Activated CD8-positive, alpha-beta memory T cell treated with anti-CD3 and anti-CD28 coated beads, Interleukin-2, amount 50 U/mL, for 1 hour (primary cell): ENCODE data around the gene NUDT17.
"Not testable (repeated sequence)": the region's sequence is repeated elsewhere in the genome, so short reads cannot be mapped to it uniquely, and the experiment has no call there.

ENCODE experiments used
- DNase-seq: peaks from one replicate; pipeline ENCODE4 v3.0.0-alpha.2; 2020; ENCODE audit errors: extremely low read depth

The NUDT17 gene

DNA sequence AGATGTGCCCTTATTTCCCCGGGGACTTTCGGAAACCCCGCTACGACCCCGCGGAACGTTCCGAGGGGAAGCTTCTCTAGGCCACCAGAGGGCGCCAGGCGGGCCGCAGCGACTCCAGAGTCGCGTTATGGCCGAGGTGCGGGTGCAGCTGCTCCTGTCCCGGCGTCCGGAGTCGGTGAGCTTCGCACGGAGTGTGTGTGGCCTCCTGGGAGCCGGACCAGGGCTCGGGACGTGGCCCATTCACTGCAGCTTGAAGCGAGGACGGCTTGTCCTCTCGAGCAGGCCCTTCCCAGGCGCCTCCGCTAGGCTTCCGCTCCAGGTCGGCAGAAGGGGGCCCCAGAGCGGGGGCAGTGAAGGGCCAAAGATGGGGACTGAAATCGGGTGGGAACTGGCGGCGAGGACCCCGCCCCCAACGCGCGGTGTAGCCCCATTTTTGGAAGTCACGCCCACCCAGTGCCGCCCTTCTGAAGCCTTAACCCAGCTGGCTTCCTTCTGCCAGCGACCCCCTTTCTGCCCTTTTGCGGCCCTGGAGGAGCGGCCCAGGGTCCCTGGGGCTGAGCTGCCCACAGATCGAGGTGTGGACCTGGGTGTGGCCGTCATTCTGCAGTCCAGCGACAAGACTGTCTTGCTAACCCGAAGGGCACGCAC is at the start of gene NUDT17:
Gene NUDT17, plus strand, starts transcription at position 117 of the 648 bp plus-strand sequence. Its CDS starts 11 bp downstream, at position 128.
- peak; percentile 41 for DNase-seq

DNA sequence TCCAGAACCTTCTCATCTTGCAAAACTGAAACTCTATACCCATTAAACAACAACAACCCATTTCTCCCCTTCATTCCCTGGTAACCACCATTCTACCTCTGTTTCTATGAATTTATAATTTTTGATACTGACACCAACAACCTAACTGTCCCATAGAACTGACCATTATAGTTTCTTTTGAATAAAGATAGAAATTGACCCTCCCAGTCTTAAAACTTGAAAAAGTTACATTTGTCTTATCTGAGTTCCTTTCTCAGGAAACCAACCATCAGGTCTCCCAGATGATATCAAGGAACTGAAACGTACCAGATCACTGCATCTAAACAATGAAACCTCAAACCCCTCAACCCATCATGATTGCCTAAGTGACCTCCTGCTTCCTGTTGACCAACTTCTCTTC is 48.7 kb upstream of the NUDT17 start:
- no peak for DNase-seq

DNA sequence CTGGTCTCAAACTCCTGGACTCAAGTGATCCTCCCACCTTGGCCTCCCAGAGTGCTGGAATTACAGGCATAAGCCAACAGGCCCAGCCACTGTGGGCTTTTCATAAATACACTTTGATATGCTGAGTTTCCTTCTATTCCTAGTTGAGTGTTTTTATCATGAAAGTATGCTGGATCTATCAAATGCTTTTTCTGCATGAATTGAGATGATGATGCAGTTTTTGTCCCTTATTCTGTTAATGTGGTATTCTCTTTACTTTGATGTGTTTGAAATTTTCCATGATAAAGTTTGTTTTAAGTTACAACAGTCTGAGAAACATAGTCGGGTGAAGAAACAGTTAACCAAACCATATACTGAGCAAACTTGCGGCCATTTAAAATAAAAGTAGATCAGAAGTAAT is 45.6 kb upstream of the NUDT17 start:
- no peak for DNase-seq

GRCh38 chr1:145804235-145805045 is 41.0 kb upstream of the NUDT17 start:
- DNase-seq = no peak

DNA sequence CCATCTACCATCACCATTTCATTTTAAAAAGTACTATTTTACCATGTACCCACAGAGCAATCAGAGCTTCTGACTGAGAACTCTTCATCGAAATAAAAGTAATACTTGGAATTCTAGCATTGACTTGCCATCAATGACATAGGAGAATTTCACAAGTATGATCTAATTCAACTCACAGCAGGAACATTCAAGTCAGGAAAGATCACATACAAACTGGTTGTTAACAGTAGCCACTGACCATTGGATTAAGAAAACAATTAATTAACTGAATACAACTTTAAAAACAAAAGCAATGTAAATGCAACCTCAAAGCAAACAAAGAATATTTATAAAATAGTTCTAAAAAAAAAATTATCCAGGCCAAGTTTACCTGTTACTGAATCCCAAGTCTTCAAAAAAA is 40.4 kb upstream of the NUDT17 start:
- DNase-seq = no peak

DNA sequence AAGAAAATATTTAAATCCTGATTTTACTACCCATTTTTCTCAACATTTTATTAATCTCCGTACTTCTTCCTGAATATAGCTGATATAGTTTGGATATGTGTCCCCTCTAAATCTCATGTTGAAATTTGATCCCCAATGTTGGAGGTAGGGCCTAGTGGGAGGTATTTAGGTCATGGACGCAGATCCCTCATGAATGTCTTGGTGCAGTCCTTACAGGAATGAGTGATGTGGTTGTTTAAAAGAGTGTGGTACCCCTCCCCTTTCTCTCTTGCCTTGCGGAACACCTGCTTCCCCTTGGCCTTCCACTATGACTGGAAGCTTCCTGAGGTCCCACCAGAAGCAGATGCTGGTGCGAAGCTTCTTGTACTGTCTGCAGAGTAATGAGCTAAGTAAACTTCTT is 39.0 kb upstream of the NUDT17 start:
- no peak for DNase-seq

DNA sequence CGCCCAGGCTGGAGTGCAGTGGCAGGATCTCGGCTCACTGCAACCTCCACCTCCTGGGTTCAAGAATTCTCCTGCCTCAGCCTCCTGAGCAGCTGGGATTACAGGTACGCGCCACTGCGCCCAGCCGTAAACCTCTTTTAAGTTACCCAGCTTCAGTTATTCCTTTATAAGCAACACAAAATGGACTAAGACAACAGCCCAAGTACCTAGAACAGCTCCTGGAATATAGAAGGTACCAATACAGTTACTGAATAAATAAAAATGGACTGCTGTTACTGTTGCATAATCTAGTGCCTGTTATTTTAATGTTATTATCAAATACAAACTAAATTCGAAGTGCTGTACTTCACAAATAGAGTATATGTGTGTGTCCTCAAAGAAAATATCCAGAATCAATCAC is 38.6 kb upstream of the NUDT17 start:
- no peak for DNase-seq

- not testable (repeated sequence) for DNase-seq
Observed at GRCh38 chr1:145812977-145813810, 32.2 kb upstream of the NUDT17 start.

- not testable (repeated sequence) for DNase-seq
Observed at GRCh38 chr1:145818095-145818494, 27.3 kb upstream of the NUDT17 start.

DNA sequence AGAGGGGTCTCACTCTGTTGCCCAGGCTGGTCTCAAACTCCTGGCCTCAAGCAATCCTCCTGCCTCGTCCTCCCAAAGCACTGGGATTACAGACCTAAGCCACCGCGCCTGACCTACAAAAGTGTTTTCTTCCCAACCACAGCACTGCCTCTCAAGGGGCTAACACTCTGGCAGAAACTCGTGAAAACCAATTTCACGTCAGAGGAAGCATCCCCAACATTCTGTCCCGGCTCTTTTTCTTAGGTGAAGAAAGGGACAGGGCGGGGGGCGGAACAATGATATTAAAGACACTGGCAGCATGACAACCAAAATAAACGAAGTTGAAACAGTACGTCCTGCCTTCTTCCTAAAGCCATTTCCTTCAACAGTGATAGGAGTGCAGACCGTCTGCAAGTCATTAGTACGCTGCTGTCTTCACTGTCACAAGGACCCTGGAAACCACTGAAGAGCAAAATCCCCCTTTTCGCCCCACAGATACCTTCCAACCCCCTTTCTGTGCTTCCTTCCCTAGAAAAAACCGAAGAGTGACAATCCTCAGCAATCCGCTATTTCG is 22.6 kb upstream of the NUDT17 start:
- not testable (repeated sequence) for DNase-seq

GRCh38 chr1:145823565-145824498 is 21.6 kb upstream of the NUDT17 start, which contains the start of the genes POLR3C and RNF115:
Gene POLR3C (plus strand): TSS chr1:145824200. CDS start chr1:145825777, 1,577 bp downstream.
Gene RNF115 (minus strand): TSS chr1:145824095. CDS start chr1:145823873, 222 bp downstream.
- peak; percentile 73 for DNase-seq

DNA sequence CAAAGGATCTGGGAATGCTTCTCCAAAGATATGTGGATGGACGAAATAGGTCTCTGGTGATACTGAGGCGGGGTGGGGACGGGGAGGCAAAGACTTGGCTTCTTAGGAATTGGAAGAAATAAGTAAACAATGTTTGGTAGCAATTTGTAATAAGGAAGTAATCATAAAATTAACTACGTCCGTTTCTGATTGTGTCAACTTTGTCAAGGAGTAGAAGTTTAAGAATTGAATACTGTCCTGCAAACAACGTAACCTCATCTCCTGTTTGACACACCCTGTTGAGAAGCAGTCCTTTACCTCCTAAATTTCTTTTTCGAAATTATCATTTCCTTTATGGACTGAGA is 21.0 kb upstream of the NUDT17 start:
- DNase-seq = no peak

DNA sequence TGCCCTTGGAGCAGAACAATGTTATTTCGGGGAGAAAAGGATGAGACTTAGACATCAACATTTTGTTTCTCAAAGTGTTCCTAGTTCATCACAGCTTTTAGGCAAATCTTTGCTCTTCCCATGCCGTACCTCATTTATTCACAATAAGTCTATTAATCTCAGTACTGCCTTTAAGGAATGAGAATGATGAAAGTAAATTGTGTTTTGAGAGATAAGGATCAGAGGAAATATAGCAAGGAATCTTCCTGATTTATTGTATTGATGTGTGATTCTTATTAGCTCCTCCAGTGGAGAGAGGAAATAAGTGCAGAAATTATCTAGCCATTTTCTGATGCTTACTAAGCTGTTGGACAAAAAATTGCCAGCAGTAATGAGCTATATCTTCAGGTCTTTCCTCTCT is 19.4 kb upstream of the NUDT17 start:
- DNase-seq = no peak

DNA sequence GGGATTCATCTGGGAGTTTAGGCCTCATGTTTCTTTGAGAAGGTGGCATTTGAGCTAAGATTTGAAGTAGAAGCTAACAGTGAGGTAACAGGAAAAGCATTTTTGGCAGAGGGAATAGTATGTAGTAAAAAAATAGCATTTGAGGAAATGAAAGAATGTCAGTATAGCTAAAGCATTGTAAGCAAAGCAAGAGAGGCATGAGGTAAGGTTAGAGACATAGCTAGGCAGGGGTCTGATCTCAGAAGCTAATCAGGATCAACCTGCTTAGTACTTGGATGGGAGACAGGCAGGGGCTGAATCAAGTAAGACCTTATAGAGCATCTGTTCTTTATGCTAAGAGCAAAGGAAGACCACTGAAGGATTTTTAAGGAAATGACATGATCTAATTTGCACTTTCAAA is 17.5 kb upstream of the NUDT17 start:
- DNase-seq = no peak

- DNase-seq = no peak
Observed at GRCh38 chr1:145828367-145829026, 16.9 kb upstream of the NUDT17 start.

GRCh38 chr1:145830810-145831209 is 14.6 kb upstream of the NUDT17 start:
- not testable (repeated sequence) for DNase-seq

GRCh38 chr1:145837656-145838055 is 7.8 kb upstream of the NUDT17 start:
- no peak for DNase-seq

- DNase-seq = no peak
Observed at GRCh38 chr1:145843031-145843430, 2.4 kb upstream of the NUDT17 start.

DNA sequence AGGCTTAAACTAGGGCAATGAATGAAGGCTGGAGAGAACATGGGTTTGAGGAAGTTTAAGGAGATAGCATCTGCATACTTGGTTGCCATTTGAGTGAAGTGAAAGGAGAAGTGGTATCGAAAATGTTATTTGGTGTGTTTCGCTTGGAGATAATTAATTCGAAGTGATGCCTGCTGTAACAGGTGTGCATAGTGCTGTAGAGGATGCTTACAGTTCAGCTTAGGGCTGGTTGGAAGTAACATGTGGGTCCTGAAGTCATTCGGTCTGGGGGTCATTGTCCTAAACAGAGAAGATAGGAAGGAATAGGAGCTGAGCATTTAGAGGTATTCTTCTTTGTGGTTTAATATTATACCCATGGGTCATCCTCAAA is 301 bp upstream of the NUDT17 start:
- no peak for DNase-seq

GRCh38 chr1:145846201-145846612 is 777 bp downstream of the NUDT17 start:
- DNase-seq = no peak
